Ovary (tissue), 9 donors: ENCODE measurements around the gene TNNT2. TPM values are rescaled to one million over a fixed set of nuclear protein-coding genes. Genes with fewer than 3 reads are reported as not detected.

Source experiments
- DNase-seq, 5 donors: peaks; one replicate each; pipeline ENCODE4 v3.0.0-alpha.2; 2019 to 2020
- H3K27ac ChIP-seq, 2 donors: fragments of 200-600 bp; one replicate each; pipeline versions ENCODE4 v1.5.1 to v1.8.0; 2019 to 2022
- H3K27me3 ChIP-seq: fragments of 200-600 bp; one replicate; pipeline ENCODE4 v1.8.0; 2022
- H3K36me3 ChIP-seq: fragments of 200-600 bp; sonication (generic); one replicate; pipeline ENCODE4 v1.5.1; 2019
- H3K4me1 ChIP-seq: one replicate; pipeline ENCODE4 v1.8.1; 2013; ENCODE audit warnings: mild to moderate bottlenecking, moderate library complexity; ENCODE audit not compliant: insufficient read depth
- H3K4me3 ChIP-seq: fragments of 200-600 bp; sonication (generic); one replicate; pipeline ENCODE4 v1.5.1; 2017
- H3K9me3 ChIP-seq, 2 donors: fragments of 200-600 bp in 1 of 2; sonication (generic) in 1 of 2; one replicate each; pipeline versions ENCODE4 v1.5.1 to v1.8.1; 2013 to 2019; ENCODE audit warnings: mild to moderate bottlenecking in 1 of 2, moderate library complexity in 1 of 2
- EP300 ChIP-seq: sonication (generic); formaldehyde crosslinking; IDR thresholded peaks from one replicate; pipeline ENCODE4 v1.6.1; 2017; ENCODE audit warnings: antibody characterized with exemption
- POLR2A ChIP-seq: fragments of 450-650 bp; IDR thresholded peaks from one replicate; pipeline ENCODE4 v1.6.1; 2017; ENCODE audit warnings: antibody characterized with exemption, mild to moderate bottlenecking, moderate library complexity
- WGBS, 3 donors: extraction: QIAGEN DNeasy Blood & Tissue Kit in 1 of 3; methylation state at CpG; one replicate each; pipeline versions ENCODE4 v1.1.5 to v1.1.7; 2013 to 2017; 5-methylcytosine and 5-hydroxymethylcytosine counted together
- intact Hi-C, 4 donors: fragments of 100-400 bp; cut with DNase I; formaldehyde crosslinking; loops; one replicate each; pipeline versions ENCODE4 v1.11.0 to v1.15.1; 2022 to 2023
- polyA plus RNA-seq, 2 donors: library from polyadenylated mRNA; stranded (reverse); fragments of 200-250 nt in 1 of 2; fragments of 350-450 nt in 1 of 2; fragmentation: Illumina TruSeq in 1 of 2; extraction: RNeasy Lipid Tissue Mini Kit (QIAGEN cat#74804) in 1 of 2; gene quantifications; one replicate each; pipeline ENCODE4 v1.2.3, GENCODE V29; 2013 to 2014
- total RNA-seq, 7 donors: library from RNA; depleted of rRNA in 2 of 7; stranded (reverse); fragments of >200 nt in 2 of 7; fragmentation: NEBNext Ultra II Directional in 3 of 7; extraction: Animal tissue kit (Norgen Biotek cat#: 25700) in 3 of 7; gene quantifications; one replicate each; pipeline versions ENCODE4 v1.1.0 to v1.2.4, GENCODE V29; 2016 to 2023
- TF ChIP-seq, protein P1 (sequence below), 3 donors: fragments of 450-650 bp in 2 of 3; fragments of 200-600 bp in 1 of 3; IDR thresholded peaks; one replicate each; pipeline versions ENCODE4 v1.5.1 to v1.8.0; 2016 to 2022; ENCODE audit warnings: antibody characterized with exemption in 3 of 3, mild to moderate bottlenecking in 1 of 3
- donor health status: DM: no; HTN: no; CAD: no; lungs with moderate emphysema.
- donor health status: DM: no; HTN: no; CAD: no.
- donor health status: Bipolar disorder and iron deficiency.
- donor health status: DM: yes; HTN: yes; CAD: no.
- donor health status: DM: no; HTN: no; CAD: no.
- donor health status: DM: yes; HTN: yes; CAD: no.

The TNNT2 gene
- total and polyA plus RNA-seq, 9 donors = 0.11 to 2.8 (median 1.1) TPM; not detected in 1

DNA sequence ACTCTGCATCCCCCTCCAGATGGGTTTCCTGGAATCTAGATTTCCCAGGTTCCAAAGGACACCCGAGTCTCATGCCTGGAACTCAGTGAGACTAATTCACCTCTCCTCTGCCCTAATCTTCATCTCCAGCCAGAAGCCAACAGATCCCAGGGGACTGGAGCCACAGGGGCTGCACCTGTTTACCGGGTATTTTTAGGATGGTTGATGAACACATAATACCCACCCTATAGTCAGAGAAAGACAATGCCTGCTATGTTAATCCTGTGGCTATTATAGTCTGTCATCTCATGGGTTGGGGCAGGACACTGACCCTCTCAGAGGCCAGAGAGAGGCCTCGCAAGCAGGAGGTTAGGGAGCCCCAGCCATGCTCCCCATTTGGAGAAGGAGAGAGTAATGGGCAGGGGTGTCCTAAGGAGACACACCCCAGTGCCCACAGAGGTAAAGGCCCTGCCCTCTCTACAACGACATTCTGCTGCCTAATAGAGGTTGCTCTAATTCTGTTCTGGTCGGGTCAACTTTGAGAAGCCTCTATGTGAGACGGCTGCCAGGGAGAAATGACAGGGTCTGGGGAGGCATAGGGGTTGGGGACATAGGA is 45.1 kb upstream of the TNNT2 start:
- Histone ChIP-seq H3K4me1 (no peaks in the 10 kb centered on the region), H3K27me3 (no peaks in the 10 kb centered on the region), H3K4me3 (no peak overlapping the region), H3K27ac (no peak overlapping the region), H3K36me3 (no peaks in the 10 kb centered on the region), H3K9me3 (no peaks in the 10 kb centered on the region)
- no peak for DNase-seq
- WGBS, 3 donors = 80 to 88% (median 85%) methylated on average over 6 of the region's 6 CpGs
- intact Hi-C loops = no loop called here
- TF ChIP-seq EP300 (no peak), POLR2A (no peak)
- TF ChIP-seq, protein P1, sequence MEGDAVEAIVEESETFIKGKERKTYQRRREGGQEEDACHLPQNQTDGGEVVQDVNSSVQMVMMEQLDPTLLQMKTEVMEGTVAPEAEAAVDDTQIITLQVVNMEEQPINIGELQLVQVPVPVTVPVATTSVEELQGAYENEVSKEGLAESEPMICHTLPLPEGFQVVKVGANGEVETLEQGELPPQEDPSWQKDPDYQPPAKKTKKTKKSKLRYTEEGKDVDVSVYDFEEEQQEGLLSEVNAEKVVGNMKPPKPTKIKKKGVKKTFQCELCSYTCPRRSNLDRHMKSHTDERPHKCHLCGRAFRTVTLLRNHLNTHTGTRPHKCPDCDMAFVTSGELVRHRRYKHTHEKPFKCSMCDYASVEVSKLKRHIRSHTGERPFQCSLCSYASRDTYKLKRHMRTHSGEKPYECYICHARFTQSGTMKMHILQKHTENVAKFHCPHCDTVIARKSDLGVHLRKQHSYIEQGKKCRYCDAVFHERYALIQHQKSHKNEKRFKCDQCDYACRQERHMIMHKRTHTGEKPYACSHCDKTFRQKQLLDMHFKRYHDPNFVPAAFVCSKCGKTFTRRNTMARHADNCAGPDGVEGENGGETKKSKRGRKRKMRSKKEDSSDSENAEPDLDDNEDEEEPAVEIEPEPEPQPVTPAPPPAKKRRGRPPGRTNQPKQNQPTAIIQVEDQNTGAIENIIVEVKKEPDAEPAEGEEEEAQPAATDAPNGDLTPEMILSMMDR (IDR thresholded peaks at IDR 0.05) = no peak

- intact Hi-C loops = no loop called here
- H3K4me3 ChIP-seq = no peak overlapping the region
Observed at GRCh38 chr1:201422026-201422425, 44.5 kb upstream of the TNNT2 start.

GRCh38 chr1:201421041-201421440 is 43.6 kb upstream of the TNNT2 start:
- H3K4me1 ChIP-seq = no peaks in the 10 kb centered on the region
- intact Hi-C loops = no loop called here
- no peaks in the 10 kb centered on the region for H3K9me3 ChIP-seq
- 66 to 71% (median 67%) methylated on average over 8 of the region's 8 CpGs for WGBS, 3 donors
- TF ChIP-seq POLR2A (no peak), EP300 (no peak)
- TF ChIP-seq, protein P1 (IDR thresholded peaks at IDR 0.05) = no peak
- DNase-seq = no peak
- H3K27me3 ChIP-seq = no peaks in the 10 kb centered on the region
- H3K36me3 ChIP-seq = no peaks in the 10 kb centered on the region
- H3K27ac ChIP-seq = no peak overlapping the region
- H3K4me3 ChIP-seq = no peak overlapping the region

More at GRCh38 chr1:201422026-201422425, 44.5 kb upstream of the TNNT2 start:
- no peaks in the 10 kb centered on the region for H3K36me3 ChIP-seq
- H3K27ac ChIP-seq = no peak overlapping the region
- no peaks in the 10 kb centered on the region for H3K4me1 ChIP-seq
- no peaks in the 10 kb centered on the region for H3K27me3 ChIP-seq
- no peaks in the 10 kb centered on the region for H3K9me3 ChIP-seq
- 57 to 80% (median 79%) methylated on average over 3 of the region's 3 CpGs for WGBS, 3 donors
- no peak for DNase-seq
- TF ChIP-seq, protein P1 (IDR thresholded peaks at IDR 0.05) = no peak
- TF ChIP-seq POLR2A = no peak
- no peak for TF ChIP-seq EP300

DNA sequence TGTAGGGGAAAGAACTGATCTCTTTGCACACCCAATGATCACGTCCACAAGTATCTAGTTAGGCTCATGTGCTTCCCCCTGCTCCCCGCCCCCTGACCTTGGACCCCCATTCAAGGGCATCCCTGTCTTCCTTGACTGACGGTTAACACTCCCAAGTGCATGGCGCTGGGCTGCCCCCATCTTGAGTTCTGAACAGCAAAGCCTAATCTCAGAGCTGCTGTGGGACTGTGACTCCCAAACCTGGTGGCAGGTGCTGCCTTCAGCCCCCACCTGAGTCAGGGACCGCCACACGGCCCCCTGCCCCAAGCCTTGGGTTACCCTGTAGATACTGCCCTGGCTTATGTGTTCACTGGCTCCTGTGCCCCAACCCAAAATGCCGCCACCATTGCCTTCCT is 43.1 kb upstream of the TNNT2 start:
- H3K27me3 ChIP-seq = no peaks in the 10 kb centered on the region
- no peaks in the 10 kb centered on the region for H3K9me3 ChIP-seq
- no peak for DNase-seq
- no peaks in the 10 kb centered on the region for H3K4me1 ChIP-seq
- H3K27ac ChIP-seq = no peak overlapping the region
- no peak overlapping the region for H3K4me3 ChIP-seq
- 84 to 91% (median 90%) methylated on average over 6 to 7 of the region's 7 CpGs for WGBS, 3 donors
- intact Hi-C loops = no loop called here
- TF ChIP-seq EP300 (no peak), POLR2A (no peak)
- TF ChIP-seq, protein P1 (IDR thresholded peaks at IDR 0.05) = no peak
- no peaks in the 10 kb centered on the region for H3K36me3 ChIP-seq
